ENCODE measurements around the gene EIF2B2.

- TF ChIP-seq, protein P1, sequence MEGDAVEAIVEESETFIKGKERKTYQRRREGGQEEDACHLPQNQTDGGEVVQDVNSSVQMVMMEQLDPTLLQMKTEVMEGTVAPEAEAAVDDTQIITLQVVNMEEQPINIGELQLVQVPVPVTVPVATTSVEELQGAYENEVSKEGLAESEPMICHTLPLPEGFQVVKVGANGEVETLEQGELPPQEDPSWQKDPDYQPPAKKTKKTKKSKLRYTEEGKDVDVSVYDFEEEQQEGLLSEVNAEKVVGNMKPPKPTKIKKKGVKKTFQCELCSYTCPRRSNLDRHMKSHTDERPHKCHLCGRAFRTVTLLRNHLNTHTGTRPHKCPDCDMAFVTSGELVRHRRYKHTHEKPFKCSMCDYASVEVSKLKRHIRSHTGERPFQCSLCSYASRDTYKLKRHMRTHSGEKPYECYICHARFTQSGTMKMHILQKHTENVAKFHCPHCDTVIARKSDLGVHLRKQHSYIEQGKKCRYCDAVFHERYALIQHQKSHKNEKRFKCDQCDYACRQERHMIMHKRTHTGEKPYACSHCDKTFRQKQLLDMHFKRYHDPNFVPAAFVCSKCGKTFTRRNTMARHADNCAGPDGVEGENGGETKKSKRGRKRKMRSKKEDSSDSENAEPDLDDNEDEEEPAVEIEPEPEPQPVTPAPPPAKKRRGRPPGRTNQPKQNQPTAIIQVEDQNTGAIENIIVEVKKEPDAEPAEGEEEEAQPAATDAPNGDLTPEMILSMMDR (conservative IDR thresholded peaks at IDR 0.05; ENCODE audit: low read length), result no peak
- no peak for TF ChIP-seq EZH2phosphoT487 (IDR thresholded peaks at IDR 0.05; ENCODE audit: borderline replicate concordance, low read depth, low read length)
These were observed 51.7 kb downstream of the EIF2B2 start for GRCh38 chr14:75054421-75054820.
